GM19468 (cell line): ENCODE data around the gene RPL22.

Experiments
- ATAC-seq: cut with Tn5 transposase; IDR thresholded peaks from one replicate; pipeline ENCODE4 v1.9.1; 2021; ENCODE audit warnings: mild to moderate bottlenecking, moderate library complexity, moderate number of reproducible peaks; ENCODE audit not compliant: unreplicated experiment; ENCODE audit errors: extremely low read depth

The RPL22 gene

DNA sequence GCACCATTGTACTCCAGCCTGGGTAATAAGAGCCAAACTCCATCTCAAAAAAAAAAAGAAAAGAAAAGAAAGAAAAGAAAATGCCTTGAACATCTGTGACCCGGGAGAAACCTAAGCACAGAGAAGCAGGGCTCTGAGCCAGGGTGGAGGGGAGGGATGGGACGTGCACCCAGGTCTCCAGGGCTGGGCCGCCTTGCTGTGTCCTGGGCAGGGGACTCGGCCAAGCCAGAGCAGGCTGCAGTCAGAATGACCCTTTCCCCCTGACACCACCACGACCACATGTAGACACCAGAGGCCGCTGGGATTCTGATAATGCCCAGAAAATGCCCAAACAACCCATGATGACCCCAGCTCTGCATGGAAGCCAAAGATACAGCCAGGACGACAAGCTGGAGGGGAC, 37.1 kb downstream of the RPL22 start:
- no peak for ATAC-seq

DNA sequence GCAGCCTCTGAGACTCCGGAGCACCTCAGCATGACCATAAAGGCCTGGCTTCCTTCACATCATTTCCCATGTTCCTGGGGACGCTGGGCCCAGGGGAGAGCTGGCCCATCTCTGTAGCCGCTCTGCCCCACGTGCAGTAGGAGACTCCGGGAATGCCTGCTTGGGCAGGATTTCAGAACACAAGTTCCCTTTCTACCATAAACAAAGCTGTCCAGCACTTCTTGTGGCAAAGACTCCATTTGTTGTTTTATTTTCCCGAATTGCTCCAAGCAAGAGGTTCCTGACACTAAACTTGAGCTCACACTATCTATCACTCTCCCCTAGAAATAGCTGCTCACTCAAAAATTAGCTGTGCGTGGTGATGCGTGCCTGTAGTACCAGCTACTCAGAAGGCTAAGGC, 41.2 kb downstream of the RPL22 start:
- ATAC-seq, result no peak

DNA sequence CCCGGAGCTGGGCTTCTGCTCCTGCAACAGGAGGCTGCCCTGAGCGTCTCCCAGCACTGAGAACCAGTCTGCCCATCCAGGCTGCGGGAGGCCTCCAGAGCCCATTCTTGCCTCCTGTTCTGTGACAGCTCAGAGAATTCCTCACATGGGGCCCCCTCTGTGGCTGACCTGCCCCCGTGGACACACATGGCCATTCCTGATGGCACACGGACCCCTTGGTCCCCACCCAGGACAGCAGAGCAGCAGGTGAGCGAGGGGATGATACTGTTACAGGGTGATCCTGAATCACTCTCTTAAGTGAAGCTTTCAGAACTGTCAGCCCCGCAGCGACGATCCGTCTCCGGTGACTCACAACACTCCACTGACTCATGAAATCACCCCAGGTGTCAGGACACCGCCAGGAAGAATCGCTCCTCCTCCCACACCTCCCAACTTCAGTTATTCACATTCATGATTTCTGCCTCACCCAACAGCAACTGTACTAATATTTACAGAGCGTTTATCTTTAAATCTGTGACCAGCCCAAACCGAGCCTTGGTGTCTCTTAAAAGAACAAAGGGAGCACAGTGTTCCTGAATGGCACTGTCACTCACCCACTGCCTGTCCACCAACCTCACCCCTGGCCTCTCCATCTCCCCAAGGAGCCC, 41.7 kb downstream of the RPL22 start:
- ATAC-seq, result no peak

DNA sequence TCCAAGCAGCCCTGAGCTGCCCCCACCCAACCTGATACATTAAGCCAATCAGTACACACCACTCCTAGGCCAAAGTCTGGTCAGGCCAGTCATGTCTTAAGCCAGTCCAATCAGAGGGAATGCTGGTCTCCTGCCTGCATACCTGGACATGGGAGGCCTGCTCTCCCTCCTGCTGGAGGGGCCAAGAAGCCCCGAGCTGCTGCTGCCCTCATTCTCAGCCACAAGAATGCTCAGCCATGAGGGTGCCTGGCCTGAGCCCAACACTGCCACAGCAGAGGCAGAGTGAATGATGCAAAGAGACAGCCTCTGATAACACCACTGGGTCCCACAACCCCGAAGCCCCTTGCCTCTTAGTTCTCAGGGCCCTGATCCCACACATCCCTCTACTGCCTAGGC, 42.3 kb downstream of the RPL22 start:
- ATAC-seq, result no peak

DNA sequence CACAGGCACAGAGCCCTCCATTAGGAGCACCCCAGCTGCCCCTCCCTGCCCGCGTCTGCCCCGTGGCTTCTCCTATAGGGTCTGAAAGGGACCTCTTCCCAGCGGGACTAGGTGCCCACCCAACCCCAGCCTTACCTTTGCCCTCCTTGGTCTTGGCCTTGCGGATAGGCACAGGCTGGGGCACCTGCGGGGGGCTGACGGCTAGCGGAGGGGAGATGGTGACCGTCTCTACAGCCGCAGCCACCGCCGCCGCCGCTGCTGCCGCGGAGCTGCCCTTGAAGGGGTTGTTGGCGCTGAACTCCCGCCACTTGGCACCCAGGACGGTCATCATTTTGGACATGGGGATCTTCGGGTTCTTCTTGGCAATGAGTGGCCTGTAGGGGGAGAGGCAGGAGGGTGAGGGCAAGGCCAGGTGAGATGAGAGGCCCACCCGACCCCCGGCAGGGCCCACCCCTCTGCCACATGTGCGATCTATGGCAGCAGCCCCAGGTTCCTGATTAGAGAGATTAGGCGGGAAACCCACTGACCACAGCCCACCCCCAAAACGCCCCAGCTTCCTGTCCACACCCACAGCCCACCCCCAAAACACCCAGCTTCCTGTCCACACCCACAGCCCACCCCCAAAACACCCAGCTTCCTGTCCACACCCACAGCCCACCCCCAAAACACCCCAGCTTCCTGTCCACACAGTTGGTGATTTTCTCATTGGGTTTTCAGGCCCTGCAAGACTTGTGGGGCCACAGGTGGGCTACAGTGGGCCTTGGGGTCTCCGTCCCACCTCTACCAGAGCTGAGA, 44.7 kb downstream of the RPL22 start:
- ATAC-seq, result no peak

DNA sequence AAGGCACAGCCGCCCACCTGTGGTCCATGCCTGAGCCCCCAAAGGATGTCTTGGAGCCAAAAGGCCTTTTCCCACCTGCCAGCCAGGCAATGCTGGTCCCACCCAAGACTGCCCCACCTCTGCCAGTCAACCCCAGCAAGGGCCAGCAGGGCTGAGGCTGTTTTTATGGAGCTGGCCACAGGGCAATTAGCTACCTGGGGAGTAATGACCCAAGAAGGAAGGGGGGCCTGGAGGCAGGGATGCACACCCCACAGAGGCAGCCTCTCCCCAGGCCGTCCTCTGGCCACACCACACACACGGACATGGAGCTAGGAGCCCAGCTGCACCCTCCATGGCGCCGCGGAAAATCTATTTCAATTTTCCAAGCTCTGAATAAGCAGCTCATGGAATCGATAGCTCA, 46.5 kb downstream of the RPL22 start:
- ATAC-seq, result no peak

DNA sequence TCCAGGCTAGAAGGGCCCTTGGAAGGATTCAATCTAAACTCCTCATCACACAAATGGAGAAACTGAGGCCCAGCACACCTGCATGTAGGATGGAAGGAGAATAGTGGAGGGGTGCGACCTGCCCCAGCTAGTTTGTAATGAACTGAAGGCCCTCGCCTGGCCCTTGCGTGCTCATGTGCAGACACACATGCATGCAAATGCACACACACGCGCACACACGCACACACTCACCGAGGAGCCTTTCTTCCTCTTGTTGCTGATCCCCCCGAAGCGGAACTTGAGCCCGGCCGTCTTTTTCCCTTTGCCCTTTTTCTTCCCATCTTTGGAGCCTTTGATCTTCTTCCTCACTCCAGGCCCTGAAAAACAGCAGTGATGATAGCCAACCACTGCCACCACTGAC, 47.2 kb downstream of the RPL22 start:
- no peak for ATAC-seq

DNA sequence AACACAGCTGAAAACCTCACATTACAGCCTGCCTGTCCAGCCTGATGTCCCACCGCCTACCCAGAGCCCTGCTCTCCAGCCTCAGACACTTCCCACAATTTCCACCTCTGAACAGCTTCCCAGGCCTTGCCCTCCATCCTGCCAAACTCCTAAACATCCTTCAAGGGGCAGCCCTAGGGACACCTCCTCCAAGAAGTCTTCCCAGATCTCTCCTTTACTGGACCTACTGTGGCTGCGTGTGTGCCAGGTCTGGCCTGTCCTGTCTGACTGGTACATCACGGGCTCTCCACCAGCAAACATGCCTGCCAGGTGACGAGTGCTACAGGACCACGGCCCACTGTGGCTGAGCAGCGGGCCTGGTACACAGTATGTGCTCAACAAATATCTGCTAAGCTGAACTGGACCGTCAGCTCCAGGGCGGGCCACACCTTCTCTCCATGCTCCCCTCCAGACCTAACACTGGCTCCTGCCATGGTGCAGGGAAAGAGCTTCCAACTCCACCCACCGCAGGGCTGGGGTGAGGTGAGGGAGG, 48.0 kb downstream of the RPL22 start:
- no peak for ATAC-seq

DNA sequence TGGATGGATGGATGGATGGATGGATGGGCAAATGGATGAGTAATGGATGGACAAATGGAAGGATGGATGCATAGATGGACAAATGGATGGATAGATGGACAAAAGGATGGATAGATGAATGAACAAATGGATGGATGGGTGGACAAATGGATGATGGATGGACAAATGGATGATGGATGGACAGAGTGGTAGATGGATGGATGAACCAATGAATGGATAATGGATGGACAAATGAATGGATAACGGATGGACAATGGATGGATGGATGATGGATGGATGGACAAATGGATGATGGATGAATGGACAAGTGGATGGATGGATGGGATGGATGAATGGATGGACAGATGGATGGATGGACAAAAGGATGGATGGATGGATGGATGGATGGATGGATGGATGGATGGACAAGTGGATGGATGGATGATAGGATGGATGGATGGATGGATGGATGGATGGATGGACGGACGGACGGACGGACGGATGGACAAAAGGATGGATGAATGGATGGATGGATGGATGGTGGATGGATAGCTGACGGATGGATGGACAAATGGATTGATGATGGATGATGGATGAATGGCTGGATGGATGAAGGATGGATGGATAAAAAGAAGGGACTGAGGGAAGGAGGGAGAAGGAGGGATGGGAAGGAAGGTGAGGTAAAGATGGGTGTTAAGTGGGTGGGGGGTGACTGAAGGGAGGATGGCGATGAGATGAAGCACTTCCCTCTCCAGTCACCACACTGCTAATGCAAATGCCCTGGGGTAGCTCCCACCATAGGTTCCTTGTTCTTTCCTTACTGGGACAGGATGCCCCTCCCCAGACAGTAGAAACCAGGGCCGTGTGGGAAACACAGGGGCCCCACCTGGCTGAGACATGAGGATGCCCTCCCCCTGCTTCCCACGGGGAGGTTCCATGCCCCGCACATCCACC, 49.1 kb downstream of the RPL22 start:
- ATAC-seq, result no peak

DNA sequence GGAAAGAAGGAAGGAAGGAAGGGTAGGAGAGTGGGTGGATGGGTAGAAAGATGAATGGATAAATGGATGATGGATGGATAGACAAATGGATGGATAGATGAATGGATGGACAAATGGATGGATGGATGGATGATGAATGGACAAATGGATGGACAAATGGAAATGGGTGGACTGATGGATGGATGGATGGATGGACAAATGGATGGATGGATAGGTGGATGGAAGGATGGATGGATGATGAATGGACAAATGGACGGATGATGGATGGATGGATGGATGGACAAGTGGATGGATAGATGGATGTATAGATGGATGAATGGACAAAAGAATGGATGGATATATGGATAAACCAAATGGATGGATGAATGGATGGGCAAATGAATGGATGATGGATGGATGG, 49.8 kb downstream of the RPL22 start:
- no peak for ATAC-seq

DNA sequence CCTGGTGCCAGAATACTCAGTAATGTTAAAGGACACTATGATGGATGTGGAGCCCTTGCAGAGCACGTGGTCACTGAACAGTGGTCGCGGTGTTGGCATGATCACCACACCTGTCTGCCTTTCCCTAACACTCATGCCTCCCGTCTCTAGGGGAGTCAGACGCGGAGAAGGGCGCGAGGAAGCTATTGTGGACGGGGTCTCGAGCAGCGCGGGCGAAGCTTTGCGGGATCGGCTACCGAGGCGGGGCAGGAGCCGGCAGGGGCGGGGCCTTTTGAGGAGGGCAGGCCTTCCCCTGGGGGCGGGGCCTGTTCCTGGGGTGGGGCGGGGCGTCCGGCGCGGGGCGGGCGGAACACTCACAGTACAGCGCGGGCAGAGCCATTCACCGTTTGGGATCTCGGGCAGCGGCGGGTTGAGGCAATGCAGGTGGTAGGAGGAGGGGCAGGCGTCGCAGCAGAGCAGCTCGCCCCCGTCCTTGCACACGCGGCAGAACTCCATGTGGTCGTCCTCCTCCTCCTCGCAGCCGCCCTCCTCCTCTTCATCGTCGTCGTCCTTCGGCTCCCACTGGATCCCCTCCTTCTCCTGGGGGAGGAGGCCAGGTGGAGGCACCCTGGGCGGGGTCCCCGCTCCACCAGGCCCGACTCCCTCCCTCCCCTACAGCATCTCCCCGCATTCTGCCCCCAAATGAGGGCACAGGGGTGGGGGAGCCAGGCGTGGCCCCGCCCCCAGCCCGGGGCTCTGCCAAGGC, 50.7 kb downstream of the RPL22 start:
- ATAC-seq, result no peak

DNA sequence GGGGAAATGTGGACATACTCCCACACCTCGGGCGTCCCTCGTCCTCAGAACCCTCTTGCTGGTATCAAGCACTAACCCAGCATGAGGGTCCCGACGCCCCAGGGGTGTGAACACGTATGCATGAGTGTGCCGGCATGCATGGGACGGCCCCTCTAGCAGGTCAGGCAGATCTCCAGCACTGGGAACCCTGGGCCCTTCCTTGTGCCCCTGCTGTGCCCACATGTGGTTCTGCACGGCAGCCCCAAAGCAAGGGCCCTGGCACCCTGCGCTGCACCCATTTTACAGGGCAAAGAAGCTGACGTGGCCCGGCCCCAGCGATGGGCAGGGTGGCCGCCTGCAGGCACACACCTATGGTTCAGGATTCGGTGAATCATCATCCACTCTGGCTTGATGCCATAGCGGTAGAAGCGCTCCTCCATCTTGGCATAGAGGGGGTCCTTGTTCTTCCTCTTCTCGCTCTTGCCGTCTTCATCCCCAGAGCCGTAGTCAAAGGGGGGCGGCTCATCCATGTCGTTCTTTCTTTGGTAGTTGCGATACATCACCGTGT, 53.5 kb downstream of the RPL22 start:
- ATAC-seq, result no peak

DNA sequence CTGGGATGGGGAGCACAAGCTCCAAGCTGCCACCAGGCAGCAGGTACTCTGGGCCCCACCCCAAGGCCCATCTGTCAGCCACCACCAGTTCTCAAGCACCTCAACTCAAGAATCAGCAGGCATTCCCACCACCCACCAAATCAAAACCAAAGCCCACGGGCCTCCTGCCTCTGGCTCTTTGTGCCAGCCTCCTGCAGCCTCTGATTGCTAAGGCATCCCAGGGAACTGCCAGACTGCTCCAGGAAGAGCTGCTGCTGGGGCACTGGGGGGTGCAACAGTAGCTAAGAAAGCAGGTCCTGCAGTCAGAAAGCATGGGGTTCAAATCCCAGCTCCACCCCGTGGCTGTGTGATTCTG, 54.0 kb downstream of the RPL22 start:
- ATAC-seq, result no peak

DNA sequence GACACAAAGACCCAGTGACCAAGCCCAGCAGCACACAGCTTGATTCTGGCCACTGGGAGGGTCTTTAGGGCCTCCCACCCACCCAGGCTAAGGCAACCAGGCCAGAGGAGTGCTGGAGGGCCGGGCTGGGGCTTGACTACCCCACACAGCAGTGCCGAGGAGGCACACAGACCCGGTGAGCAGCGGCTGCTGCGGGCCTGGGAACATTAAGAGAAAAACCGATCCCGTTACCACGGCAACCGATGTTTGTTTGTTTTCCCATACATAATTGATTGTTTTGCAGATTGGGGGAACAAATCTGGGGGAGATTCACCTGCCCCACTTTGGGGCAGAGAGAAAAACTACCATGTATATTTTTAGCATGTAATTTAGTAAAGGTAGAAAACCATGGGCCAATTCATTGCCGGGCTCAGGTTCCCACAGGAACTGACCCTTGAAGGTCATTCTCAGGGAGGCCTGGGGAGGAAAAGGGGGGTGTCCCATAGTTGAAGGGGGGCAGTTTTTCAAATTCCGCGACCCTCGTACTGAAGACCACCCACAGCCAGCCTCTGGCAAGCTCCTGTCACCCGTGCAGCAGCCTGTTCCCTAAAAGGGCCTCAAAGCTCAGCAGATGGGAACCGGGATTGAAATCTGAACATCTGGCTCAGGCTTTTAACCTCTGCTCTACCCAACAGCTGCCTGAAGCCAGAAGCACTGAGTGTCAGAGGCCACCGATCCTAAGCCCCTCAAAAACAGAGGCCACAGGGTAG, 54.6 kb downstream of the RPL22 start:
- ATAC-seq, result no peak

DNA sequence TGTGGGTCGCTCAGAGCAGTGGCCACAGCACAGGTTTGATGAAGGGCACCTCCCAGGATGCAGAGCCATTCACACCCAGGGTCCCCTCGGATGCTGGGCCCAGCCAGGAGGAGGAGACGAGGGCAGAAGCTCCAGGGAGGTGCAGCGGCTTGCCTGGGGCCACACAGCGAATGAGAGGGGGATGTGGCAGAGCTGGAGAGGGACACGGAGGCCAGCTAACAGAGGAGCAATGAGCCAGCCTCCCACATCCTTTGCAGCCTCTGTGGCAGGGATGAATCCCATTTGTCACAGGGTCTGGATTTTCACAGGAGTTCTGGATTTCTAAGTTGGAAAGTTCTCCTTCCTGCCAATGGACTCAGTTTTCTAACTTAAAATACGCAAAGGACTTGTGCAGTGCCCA, 55.2 kb downstream of the RPL22 start:
- ATAC-seq, result no peak

DNA sequence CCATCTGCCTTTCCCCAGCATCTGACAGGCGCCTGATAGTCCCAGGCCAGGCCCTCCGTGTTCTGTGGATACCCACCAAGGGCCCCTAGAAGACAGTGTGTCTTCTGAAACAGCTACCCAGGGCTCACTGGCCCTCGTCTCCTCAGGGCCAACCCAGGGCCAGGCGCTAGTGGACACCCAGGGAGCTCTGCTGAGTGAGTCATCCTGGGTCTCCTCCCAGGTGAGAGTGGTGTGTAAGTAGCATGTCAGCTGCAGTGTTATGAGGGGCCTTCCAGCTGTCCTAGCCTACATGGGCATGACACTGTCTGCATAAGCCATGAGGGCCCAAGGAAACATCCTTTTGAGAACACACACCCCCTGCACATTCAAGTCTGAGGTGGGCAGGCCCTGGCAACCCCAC, 56.0 kb downstream of the RPL22 start:
- ATAC-seq, result no peak

DNA sequence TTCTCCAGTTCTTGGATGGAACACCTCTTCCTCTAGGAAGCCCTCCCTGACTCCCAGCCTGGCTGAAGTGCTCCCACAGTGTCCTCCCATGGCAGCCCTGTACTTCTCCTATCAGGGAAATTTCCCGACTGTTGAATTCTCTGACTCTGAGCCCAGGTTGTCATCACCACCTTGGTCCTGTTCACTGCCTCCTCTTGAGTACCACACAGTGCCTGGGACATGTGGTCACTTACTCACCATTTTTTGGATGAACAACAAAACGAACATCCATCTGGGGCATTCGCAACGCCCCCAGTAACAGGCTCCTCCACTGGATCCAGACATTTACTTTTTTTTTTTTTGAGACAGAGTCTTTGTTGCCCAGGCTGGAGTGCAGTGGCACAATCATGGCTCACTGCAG, 56.7 kb downstream of the RPL22 start:
- no peak for ATAC-seq

DNA sequence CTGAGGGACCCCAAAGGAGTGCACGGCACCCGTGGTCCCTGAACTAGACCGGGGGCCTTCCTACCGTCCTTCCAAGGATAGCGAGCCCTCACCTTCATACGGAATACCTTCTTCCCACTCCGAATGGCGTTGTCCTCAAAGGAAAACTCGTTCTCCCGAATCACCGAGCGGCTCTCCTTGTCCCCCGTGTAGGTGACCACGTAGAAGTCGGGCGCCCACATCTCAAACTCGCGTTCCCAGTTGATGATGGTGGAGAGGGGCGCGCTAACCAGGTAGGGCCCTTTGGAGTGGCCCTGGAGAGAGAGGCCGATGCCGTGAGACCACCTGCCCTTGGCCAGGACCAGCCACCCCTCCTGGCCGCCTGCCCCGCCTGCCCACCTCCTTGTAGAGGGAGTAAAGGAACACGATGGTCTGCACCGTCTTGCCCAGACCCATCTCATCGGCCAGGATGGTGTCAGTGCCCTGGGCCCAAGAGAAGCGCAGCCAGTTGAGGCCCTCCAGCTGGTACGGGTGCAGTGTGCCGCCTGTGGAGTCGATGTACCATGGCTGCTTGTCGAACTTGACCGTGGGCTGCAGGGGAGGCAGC, 57.3 kb downstream of the RPL22 start:
- ATAC-seq, result no peak

DNA sequence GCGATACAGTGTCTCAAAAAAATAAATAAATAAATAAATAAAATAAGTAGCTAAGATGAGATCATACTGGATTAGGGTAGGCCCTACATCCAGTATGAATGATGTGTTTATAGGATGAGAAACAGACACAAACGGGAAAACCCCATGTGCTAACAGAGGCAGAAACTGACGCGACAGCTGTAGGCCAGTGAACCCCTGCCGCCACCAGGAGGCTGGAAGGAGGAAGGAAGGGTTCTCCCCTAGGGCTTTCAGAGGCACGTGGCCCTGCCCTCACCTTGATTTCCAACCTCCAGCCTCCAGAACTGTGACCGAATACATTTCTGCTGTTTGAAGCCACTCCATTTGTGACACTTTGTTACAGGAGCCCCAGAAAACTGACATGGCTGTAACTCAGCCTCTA, 57.8 kb downstream of the RPL22 start:
- ATAC-seq, result no peak
